H9 (cell line): ENCODE data around the gene SCYGR6. TPM values are rescaled to one million over a fixed set of nuclear protein-coding genes. Genes with fewer than 3 reads are reported as not detected.
"Not testable (repeated sequence)": the region's sequence is repeated elsewhere in the genome, so short reads cannot be mapped to it uniquely, and the experiment has no call there.

Experiments used
- DNase-seq: peaks from one replicate; pipeline ENCODE4 v3.0.0-alpha.2; 2017
- H2AFZ ChIP-seq: one replicate; pipeline ENCODE4 v1.6.1; 2013; ENCODE audit warnings: mild to moderate bottlenecking, low read length, control low read depth, moderate library complexity
- H2AK5ac ChIP-seq: 2 replicates; pipeline ENCODE4 v1.6.1; 2013; ENCODE audit warnings: low read length, control low read depth, mixed read lengths; ENCODE audit not compliant: insufficient read length
- H2BK120ac ChIP-seq: one replicate; pipeline ENCODE4 v1.6.1; 2013; ENCODE audit warnings: low read depth, mild to moderate bottlenecking, low read length, control low read depth, inconsistent platforms; ENCODE audit not compliant: poor library complexity, severe bottlenecking
- H2BK12ac ChIP-seq: 2 replicates; pipeline ENCODE4 v1.6.1; 2013; ENCODE audit warnings: low read length, control low read depth, mixed read lengths, low read depth; ENCODE audit not compliant: insufficient read length
- H2BK15ac ChIP-seq: 2 replicates; pipeline ENCODE4 v1.6.1; 2013; ENCODE audit warnings: low read depth, low read length, control low read depth
- H2BK20ac ChIP-seq: one replicate; pipeline ENCODE4 v1.6.1; 2013; ENCODE audit warnings: low read depth, mild to moderate bottlenecking, low read length, control low read depth, inconsistent platforms; ENCODE audit not compliant: poor library complexity, severe bottlenecking
- H2BK5ac ChIP-seq: 2 replicates; pipeline ENCODE4 v1.6.1; 2013; ENCODE audit warnings: low read length, control low read depth, mixed read lengths; ENCODE audit not compliant: insufficient read length
- H3K14ac ChIP-seq: 2 replicates; pipeline ENCODE4 v1.6.1; 2013; ENCODE audit warnings: low read length, control low read depth; ENCODE audit not compliant: insufficient read depth
- H3K18ac ChIP-seq: 2 replicates; pipeline ENCODE4 v1.6.1; 2013; ENCODE audit warnings: low read depth, mild to moderate bottlenecking, mixed read lengths, low read length, control low read depth; ENCODE audit not compliant: insufficient read length
- H3K23ac ChIP-seq: 2 replicates; pipeline ENCODE4 v1.6.1; 2013; ENCODE audit warnings: low read length, control low read depth, mixed read lengths, low read depth; ENCODE audit not compliant: insufficient read length
- H3K23me2 ChIP-seq: 2 replicates; pipeline ENCODE4 v1.6.1; 2013; ENCODE audit warnings: low read depth, mild to moderate bottlenecking, mixed read lengths, low read length, control low read depth; ENCODE audit not compliant: insufficient read length, poor library complexity, severe bottlenecking
- H3K27ac ChIP-seq: 2 replicates; pipeline ENCODE4 v1.5.1; 2013; ENCODE audit warnings: low read length, control low read depth, mixed read lengths, low read depth; ENCODE audit not compliant: insufficient read length
- H3K27me3 ChIP-seq: 2 replicates; pipeline ENCODE4 v1.6.1; 2013; ENCODE audit warnings: low read length, control low read depth, inconsistent platforms; ENCODE audit not compliant: insufficient read depth
- H3K4ac ChIP-seq: 2 replicates; pipeline ENCODE4 v1.6.1; 2013; ENCODE audit warnings: low read depth, mild to moderate bottlenecking, control low read depth, inconsistent platforms, low read length, moderate library complexity
- H3K4me1 ChIP-seq: 2 replicates; pipeline ENCODE4 v1.6.1; 2013; ENCODE audit warnings: low read length, control low read depth, inconsistent platforms; ENCODE audit not compliant: insufficient read depth
- H3K4me2 ChIP-seq: 2 replicates; pipeline ENCODE4 v1.6.1; 2013; ENCODE audit warnings: low read length, control low read depth, mixed read lengths; ENCODE audit not compliant: insufficient read length, insufficient read depth
- H3K56ac ChIP-seq: 2 replicates; pipeline ENCODE4 v1.6.1; 2013; ENCODE audit warnings: low read depth, mild to moderate bottlenecking, mixed read lengths, low read length, control low read depth; ENCODE audit not compliant: insufficient read length
- H3K79me1 ChIP-seq: 2 replicates; pipeline ENCODE4 v1.6.1; 2013; ENCODE audit warnings: low read depth, mild to moderate bottlenecking, moderate library complexity, low read length, control low read depth, inconsistent platforms; ENCODE audit not compliant: insufficient read depth, poor library complexity, severe bottlenecking
- H3K79me2 ChIP-seq: 2 replicates; pipeline ENCODE4 v1.6.1; 2013; ENCODE audit warnings: low read length, control low read depth, inconsistent platforms; ENCODE audit not compliant: insufficient read depth
- H3K9ac ChIP-seq: 2 replicates; pipeline ENCODE4 v1.6.1; 2013; ENCODE audit warnings: low read length, control low read depth, mixed read lengths; ENCODE audit not compliant: insufficient read length; ENCODE audit errors: extremely low read depth
- H3K9me3 ChIP-seq: one replicate; pipeline ENCODE4 v1.6.1; 2013; ENCODE audit warnings: low read depth, low read length, inconsistent platforms; ENCODE audit not compliant: control insufficient read depth
- H3T11ph ChIP-seq: one replicate; pipeline ENCODE4 v1.6.1; 2013; ENCODE audit warnings: mild to moderate bottlenecking, low read length, control low read depth, inconsistent platforms
- H4K20me1 ChIP-seq: one replicate; pipeline ENCODE4 v1.6.1; 2013; ENCODE audit not compliant: control insufficient read depth, insufficient read length, insufficient read depth
- H4K5ac ChIP-seq: 2 replicates; pipeline ENCODE4 v1.6.1; 2013; ENCODE audit warnings: low read depth, mild to moderate bottlenecking, mixed read lengths, low read length, control low read depth; ENCODE audit not compliant: insufficient read length
- H4K8ac ChIP-seq: replicated peaks from 2 replicates; pipeline ENCODE4 v1.6.1; 2013; ENCODE audit warnings: low read length, control low read depth, mixed read lengths, low read depth; ENCODE audit not compliant: insufficient read length
- H4K91ac ChIP-seq: 2 replicates; pipeline ENCODE4 v1.6.1; 2013; ENCODE audit warnings: low read depth, mild to moderate bottlenecking, moderate library complexity, mixed read lengths, low read length, control low read depth; ENCODE audit not compliant: insufficient read length
- H3K27ac Mint-ChIP-seq, 3 experiments: 2 replicates in 2 of 3; 3 replicates in 1 of 3; pipeline ENCODE4 v1.8.0; 2020 to 2021; ENCODE audit warnings: mixed read lengths in 3 of 3, mild to moderate bottlenecking in 1 of 3, moderate library complexity in 1 of 3
- H3K27me3 Mint-ChIP-seq: 2 replicates; pipeline ENCODE4 v1.8.0; 2021; ENCODE audit warnings: low read depth, mild to moderate bottlenecking, moderate library complexity, mixed read lengths
- H3K36me3 Mint-ChIP-seq, 3 experiments: 2 replicates in 2 of 3; 3 replicates in 1 of 3; pipeline ENCODE4 v1.8.0; 2020 to 2021; ENCODE audit warnings: low read depth in 3 of 3, mixed read lengths in 3 of 3; ENCODE audit not compliant: insufficient read depth in 1 of 3
- H3K4me1 Mint-ChIP-seq, 2 experiments: 2 replicates each; pipeline ENCODE4 v1.8.0; 2020; ENCODE audit warnings: mixed read lengths in 2 of 2
- H3K4me3 Mint-ChIP-seq, 2 experiments: 2 replicates in 1 of 2; 3 replicates in 1 of 2; pipeline ENCODE4 v1.8.0; 2020 to 2021; ENCODE audit warnings: mild to moderate bottlenecking in 2 of 2, mixed read lengths in 2 of 2, moderate library complexity in 1 of 2
- H3K9me3 Mint-ChIP-seq, 2 experiments: 2 replicates in 1 of 2; 3 replicates in 1 of 2; pipeline ENCODE4 v1.8.0; 2020; ENCODE audit warnings: mild to moderate bottlenecking in 2 of 2, mixed read lengths in 2 of 2, moderate library complexity in 1 of 2
- WGBS: extraction: QIAGEN DNeasy Blood & Tissue Kit; methylation state at CpG from one replicate; pipeline ENCODE4 v1.1.7; 2013; ENCODE audit warnings: missing lambda C conversion rate, low lambda C conversion rate, mixed read lengths; ENCODE audit not compliant: insufficient read length; ENCODE audit errors: extremely low coverage; 5-methylcytosine and 5-hydroxymethylcytosine counted together
- total RNA-seq: library from RNA; stranded (reverse); gene quantifications from 2 replicates; pipeline ENCODE4 v1.2.1, GENCODE V29; 2021
- TF ChIP-seq, protein P1 (sequence below): fragments of 200-600 bp; sonication (generic); conservative IDR thresholded peaks from 3 replicates; pipeline ENCODE4 v1.8.0; 2021; ENCODE audit warnings: antibody characterized with exemption, mild to moderate bottlenecking

SCYGR6 gene
- total RNA-seq, 1 experiment from 2014 or later, result not detected

DNA sequence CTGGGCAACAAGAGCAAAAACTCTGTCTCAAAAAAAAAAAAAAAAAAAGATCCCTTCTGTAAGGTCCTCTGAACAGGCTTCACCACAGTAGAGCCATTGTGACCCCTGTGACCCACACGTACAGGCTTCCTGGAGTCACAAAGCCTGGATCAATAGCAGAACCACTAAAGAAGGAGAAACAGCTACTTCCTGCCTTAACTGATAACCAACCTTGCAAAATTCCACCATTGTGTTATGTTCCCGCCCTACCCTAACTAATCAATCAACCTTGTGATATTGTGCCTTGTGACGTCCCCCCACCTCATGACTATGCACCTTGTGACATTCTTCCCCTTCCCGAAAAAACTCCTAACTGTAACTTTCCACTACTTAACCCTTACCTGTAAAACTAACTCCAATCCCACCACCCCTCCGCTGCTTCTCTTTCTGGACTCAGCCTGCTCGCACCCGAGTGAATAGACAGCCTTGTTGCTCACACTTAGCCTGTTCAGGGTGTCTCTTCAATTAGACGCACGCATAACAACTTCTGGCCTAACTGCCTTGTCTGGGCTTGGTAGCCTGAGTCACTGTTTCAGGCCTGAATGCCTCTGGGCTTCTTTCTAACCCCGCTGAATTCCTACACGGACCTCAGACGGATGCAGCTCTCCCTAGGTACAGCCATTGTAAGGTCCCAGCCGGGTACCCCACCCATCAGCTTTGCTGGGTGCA is 35.0 kb upstream of the SCYGR6 start:
- Mint-ChIP-seq H3K27ac (peak overlapping the region in 2 of 3 experiments; percentile 1 to 91; a peak in 4 of 7 replicates), H3K9me3 (peaks cover 0 to 4% of the 10 kb centered on the region in 2 experiments; a peak in 1 of 5 replicates), H3K27me3 (no peaks in the 10 kb centered on the region; the same call in 1 of the 2 replicates), H3K4me3 (no peak overlapping the region), H3K4me1 (peaks cover 24 to 27% of the 10 kb centered on the region in 2 experiments), H3K36me3 (peaks cover 0 to 4% (median 0%) of the 10 kb centered on the region in 3 experiments; a peak in 2 of 7 replicates)
- no peaks in the 10 kb centered on the region for H3K9me3 ChIP-seq
- H2BK15ac ChIP-seq, result no peak overlapping the region
- no peak overlapping the region for H3K27ac ChIP-seq
- H4K8ac ChIP-seq, result no peak overlapping the region
- H2BK20ac ChIP-seq, result no peak overlapping the region
- no peak overlapping the region for H4K91ac ChIP-seq
- H3K23me2 ChIP-seq, result no peaks in the 10 kb centered on the region
- no peak overlapping the region for H2BK120ac ChIP-seq
- no peaks in the 10 kb centered on the region for H4K20me1 ChIP-seq
- peak overlapping the region; percentile 42 for H3K18ac ChIP-seq
- no peaks in the 10 kb centered on the region for H3K79me1 ChIP-seq
- no peak overlapping the region for H3K23ac ChIP-seq
- peak; percentile 42 for DNase-seq
- no peaks in the 10 kb centered on the region for H3K79me2 ChIP-seq
- H3K14ac ChIP-seq, result no peak overlapping the region
- H4K5ac ChIP-seq, result no peak overlapping the region
- no peak overlapping the region for H2BK12ac ChIP-seq
- H3K4me2 ChIP-seq, result no peak overlapping the region
- no peak overlapping the region for H2BK5ac ChIP-seq
- no peak overlapping the region for H2AFZ ChIP-seq
- no peak overlapping the region for H3K9ac ChIP-seq
- H3K56ac ChIP-seq, result no peak overlapping the region
- no peak overlapping the region for H2AK5ac ChIP-seq
- H3T11ph ChIP-seq, result no peak overlapping the region
- H3K4me1 ChIP-seq, result peaks cover 7% of the 10 kb centered on the region; the same call in 1 of the 2 replicates
- no CpG with 5 or more reads among the region's 13 CpGs for WGBS
- H3K4ac ChIP-seq, result no peak overlapping the region
- TF ChIP-seq, protein P1, sequence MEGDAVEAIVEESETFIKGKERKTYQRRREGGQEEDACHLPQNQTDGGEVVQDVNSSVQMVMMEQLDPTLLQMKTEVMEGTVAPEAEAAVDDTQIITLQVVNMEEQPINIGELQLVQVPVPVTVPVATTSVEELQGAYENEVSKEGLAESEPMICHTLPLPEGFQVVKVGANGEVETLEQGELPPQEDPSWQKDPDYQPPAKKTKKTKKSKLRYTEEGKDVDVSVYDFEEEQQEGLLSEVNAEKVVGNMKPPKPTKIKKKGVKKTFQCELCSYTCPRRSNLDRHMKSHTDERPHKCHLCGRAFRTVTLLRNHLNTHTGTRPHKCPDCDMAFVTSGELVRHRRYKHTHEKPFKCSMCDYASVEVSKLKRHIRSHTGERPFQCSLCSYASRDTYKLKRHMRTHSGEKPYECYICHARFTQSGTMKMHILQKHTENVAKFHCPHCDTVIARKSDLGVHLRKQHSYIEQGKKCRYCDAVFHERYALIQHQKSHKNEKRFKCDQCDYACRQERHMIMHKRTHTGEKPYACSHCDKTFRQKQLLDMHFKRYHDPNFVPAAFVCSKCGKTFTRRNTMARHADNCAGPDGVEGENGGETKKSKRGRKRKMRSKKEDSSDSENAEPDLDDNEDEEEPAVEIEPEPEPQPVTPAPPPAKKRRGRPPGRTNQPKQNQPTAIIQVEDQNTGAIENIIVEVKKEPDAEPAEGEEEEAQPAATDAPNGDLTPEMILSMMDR, result no peak
- H3K27me3 ChIP-seq, result no peaks in the 10 kb centered on the region

DNA sequence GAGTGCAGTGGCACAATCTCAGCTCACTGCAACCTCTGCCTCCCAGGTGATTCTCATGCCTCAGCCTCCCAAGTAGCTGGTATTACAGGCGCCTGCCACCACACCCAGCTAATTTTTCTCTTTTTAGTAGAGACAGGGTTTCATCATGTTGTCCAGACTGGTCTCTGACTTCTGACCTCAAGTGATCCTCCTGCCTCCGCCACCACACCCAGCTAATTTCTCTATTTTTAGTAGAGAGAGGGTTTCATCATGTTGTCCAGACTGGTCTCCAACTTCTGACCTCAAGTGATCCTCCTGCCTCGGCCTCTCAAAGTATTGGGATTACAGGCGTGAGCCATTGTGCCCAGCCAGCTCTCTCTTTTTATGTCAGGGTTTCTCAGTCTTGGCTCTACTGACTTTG is 31.7 kb upstream of the SCYGR6 start:
- no CpG with 5 or more reads among the region's 4 CpGs for WGBS
- H3K4ac ChIP-seq, H3K27ac ChIP-seq, H3K14ac ChIP-seq, H3K18ac ChIP-seq, H2BK12ac ChIP-seq, H4K91ac ChIP-seq, H4K5ac ChIP-seq, H3K9ac ChIP-seq, H3K27me3 ChIP-seq, H2BK15ac ChIP-seq, H2AK5ac ChIP-seq, H3K79me2 ChIP-seq, H3K9me3 ChIP-seq, H3K36me3 Mint-ChIP-seq, H3K4me3 Mint-ChIP-seq, H2BK120ac ChIP-seq, H3K23ac ChIP-seq, H2AFZ ChIP-seq, H4K20me1 ChIP-seq, H3K79me1 ChIP-seq, H3K9me3 Mint-ChIP-seq, DNase-seq, H3K23me2 ChIP-seq, H3T11ph ChIP-seq, H4K8ac ChIP-seq, H3K56ac ChIP-seq, H2BK5ac ChIP-seq, H3K4me2 ChIP-seq, H3K27me3 Mint-ChIP-seq, H2BK20ac ChIP-seq, H3K4me1 ChIP-seq: not testable (repeated sequence)
- H3K27ac Mint-ChIP-seq, result peak overlapping the region in 1 of 3 experiments; percentile 36; a peak in 1 of 7 replicates
- H3K4me1 Mint-ChIP-seq, result peaks cover 29 to 33% of the 10 kb centered on the region in 2 experiments
